Measurements from ENCODE around the gene GBP4. TPM values are rescaled to one million over a fixed set of nuclear protein-coding genes. Genes with fewer than 3 reads are reported as not detected.

The GBP4 gene
- 0.07 to 0.08 TPM in 2 of 5 replicates, not detected in the others for total RNA-seq (2022; extraction: Qiagen RNA extraction)

DNA sequence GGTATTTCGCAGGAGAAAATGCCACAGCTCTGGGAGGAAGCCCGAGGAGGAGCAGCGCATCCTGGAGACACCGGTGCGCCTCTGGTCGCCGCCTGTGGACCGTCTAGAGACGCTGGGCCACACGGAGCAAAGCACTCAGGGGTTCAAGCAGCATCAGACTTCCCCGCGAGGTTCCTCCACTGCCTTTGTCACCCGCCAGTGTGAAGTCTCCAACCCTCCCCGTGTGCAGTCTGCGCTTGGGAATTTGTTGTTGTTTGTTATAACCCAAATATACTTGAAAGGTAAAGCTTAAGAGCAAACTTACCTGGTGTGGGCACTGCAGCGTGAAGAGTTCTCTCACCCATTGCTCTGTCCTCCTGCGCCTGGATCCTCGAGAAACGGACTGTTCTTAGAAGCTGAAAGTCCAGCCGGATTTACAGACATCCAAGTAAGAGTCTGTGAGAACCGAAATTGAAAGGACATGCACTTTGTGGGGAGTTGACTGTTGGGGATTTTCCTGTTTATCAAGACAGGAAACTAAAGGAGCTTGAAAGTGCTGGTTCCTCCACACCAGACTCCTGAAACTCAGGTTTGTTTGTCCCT is at the start of gene GBP4:
Gene GBP4, minus strand, starts transcription at position 452 of the 582 bp plus-strand sequence. Its CDS starts 108 bp downstream, at position 344.

DNA sequence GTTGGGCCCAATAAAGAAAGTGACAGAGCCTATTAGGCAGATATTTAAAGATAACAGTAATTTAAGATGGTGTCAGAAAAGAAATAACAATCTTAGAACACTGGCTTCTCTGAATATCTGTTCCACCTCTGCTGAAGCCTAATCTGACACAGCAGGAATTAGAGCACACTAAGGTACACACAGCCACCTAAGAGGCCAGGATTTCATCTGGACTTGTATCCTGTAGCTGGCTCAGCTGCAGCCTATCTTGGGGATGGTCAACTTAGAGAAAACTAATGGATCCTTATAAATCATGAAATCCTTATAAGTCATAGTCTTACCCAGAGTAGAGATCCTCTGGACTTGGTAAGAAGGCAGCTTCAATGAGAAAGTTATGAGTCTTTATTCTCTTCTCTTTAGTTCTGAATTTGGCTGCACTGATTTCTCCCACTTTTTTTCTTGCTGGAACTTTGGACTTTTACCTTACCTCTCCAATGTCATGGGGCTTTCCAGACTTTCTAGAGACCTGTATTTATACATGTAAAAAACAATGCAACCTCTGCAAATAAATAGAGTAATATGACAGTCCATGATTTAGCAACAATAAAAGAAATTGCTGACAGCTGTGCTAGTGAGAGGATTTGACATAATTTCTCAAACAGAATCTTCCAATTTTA is 23.0 kb downstream of the GBP4 start, which contains the start of gene GBP7:
Gene GBP7, minus strand, starts transcription at position 403 of the 656 bp plus-strand sequence. CDS start 4,068 bp downstream, outside the sequence.

Other genes with a start within 250 kb of the GBP4 start
- 6.8 to 8.4 TPM (median 7.5 TPM) in 5 replicates for gene KYAT3, start 206.3 kb downstream of the GBP4 start, total RNA-seq (2022; extraction: Qiagen RNA extraction)
- 1.5 to 2.4 TPM (median 1.7 TPM) in 5 replicates for gene RBMXL1, start 206.3 kb downstream of the GBP4 start, total RNA-seq (2022; extraction: Qiagen RNA extraction)
- gene GBP3, start 176.1 kb downstream of the GBP4 start, total RNA-seq (2022; extraction: Qiagen RNA extraction), result 0.63 to 1.2 TPM (median 1.1 TPM) in 5 replicates
- gene GBP1, start 133.7 kb downstream of the GBP4 start, total RNA-seq (2022; extraction: Qiagen RNA extraction), result 0.14 to 0.48 TPM (median 0.19 TPM) in 5 replicates
- 0.63 to 1.1 TPM (median 0.81 TPM) in 5 replicates for gene GBP2, start 72.8 kb downstream of the GBP4 start, total RNA-seq (2022; extraction: Qiagen RNA extraction)
- gene GBP7, start 22.9 kb downstream of the GBP4 start, total RNA-seq (2022; extraction: Qiagen RNA extraction), result not detected in 5 replicates
- 0.06 to 0.09 TPM (median 0.06 TPM) in 3 of 5 replicates, not detected in the others for gene GBP5, start 73.9 kb upstream of the GBP4 start, total RNA-seq (2022; extraction: Qiagen RNA extraction)
- gene GBP6, start 165.1 kb upstream of the GBP4 start, total RNA-seq (2022; extraction: Qiagen RNA extraction), result not detected in 5 replicates